GM12873 (cell line): ENCODE data around the gene LCT.

Experiments
- CTCF ChIP-seq: IDR thresholded peaks from 2 replicates; pipeline ENCODE4 v1.5.1; 2012; ENCODE audit warnings: low read depth, mild to moderate bottlenecking, moderate library complexity, low read length, control low read depth; ENCODE audit not compliant: insufficient read depth; ENCODE audit errors: missing control alignments

Gene LCT

GRCh38 chr2:135836596-135837270 is at the start of gene LCT:
Gene LCT, minus strand, starts transcription at chr2:135837184. Its CDS starts 15 bp downstream, at chr2:135837169.
- no peak for TF ChIP-seq CTCF

DNA sequence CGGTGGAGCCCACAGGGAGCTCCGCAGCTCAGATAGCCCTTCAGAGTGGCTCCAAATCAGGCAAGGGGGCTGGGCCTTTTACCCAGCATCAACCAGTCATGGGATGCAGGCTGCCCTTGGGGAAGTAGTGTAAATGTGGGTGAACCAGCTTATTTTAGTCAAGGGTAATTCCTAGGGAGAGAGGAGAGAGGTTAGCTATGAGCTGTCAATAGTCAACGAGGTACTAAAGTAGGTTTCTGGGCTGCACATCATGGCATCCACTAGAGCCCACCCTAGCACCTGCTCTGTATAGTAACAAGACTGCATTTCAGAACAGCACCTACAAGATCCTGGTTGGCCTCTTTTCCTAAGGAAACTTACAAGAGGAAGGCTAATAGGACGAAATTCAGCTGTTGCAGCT is 48.7 kb upstream of the LCT start:
- TF ChIP-seq CTCF, result no peak

DNA sequence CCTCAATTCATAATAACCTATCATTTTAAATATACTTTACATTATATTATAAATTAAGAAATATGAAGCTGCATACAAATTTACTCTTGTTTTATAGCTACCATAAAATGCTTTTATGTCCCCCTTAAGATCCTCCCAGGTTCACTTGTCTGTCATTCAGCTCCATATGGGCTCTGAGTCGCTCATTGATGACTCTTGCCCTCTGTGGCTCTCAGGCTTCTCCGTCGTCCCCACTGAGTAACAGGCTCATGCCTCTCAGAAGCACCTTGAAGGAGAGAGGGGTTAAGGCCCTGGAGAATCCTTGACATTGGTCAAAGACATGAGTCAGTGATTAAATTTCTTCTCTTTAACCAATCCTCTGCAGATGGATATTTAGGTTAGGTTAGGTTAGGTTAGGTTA is 45.4 kb upstream of the LCT start:
- no peak for TF ChIP-seq CTCF

- peak; percentile 4 for TF ChIP-seq CTCF
Measured at GRCh38 chr2:135876066-135876711, 39.2 kb upstream of the LCT start, which contains the start of gene MCM6. Gene MCM6, minus strand, starts transcription at chr2:135876443. Its CDS starts 78 bp downstream, at chr2:135876365.

DNA sequence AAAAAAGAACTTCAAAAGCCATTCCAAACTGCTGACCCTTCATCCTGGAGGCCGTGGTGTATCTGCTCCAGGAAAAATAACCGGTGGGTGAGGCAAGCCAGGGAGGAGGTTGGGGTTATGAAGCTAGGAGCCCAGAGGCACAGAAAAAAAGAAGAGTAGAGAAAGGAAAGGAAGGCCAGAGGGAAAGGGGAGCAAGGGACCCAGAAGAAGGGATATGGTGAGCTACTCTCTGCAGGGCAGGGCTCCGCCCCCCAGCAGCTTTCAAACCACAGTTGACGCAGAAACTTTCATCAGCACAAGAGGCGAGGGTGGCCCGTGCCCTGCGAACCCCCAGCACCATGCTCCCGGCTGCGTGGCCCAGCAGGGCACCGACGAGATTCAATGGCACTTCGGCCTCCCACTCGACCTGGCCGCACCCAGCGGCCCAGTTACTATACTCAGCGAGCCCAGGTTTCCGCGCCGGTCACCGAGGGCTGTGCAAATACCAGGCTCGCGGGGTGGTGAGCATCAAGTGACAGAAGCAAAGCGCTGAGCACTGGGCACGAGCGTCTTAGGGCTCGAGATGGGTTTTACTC is 38.6 kb upstream of the LCT start:
- TF ChIP-seq CTCF, result no peak

DNA sequence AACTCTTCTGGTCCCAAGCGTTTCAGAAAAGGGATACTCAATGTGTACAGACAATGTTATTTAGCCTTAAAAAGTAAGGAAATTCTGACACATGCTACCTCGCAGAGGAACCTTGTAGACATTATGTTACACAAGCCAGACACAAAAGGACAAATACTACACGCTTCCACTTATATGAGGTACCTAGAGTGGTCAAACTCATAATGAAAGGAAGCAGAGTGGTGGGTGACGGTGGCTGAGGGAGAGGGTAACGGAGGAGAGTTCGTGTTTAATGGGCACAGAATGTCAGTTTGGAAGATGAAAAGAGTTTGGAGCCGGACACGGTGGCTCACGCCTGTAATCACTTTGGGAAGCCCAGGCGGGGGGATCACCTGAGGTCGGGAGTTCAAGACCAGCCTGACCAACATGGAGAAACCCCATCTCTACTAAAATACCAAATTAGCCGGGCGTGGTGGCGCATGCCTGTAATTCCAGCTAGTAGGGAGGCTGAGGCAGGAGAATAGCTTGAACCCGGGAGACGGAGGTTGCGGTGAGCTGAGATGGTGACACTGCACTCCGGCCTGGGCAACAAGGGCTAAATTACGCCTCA is 37.9 kb upstream of the LCT start:
- no peak for TF ChIP-seq CTCF

DNA sequence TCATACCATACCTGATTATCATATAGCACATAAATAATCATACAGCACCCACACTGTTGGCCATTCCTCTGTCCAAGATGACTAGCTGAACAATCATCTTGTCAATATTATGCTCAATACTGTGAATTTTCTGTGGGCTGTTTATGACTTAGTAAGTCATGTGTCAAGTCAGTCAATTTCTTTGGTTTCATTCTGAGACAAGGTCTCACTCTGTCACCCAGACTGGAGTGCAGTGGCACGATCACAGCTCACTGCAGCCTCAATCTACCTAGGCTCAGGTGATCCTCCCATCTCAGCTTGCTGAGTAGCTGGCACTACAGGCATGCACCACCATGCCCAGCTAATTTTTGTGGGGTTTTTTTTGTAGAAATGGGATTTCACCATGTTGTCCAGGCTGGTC is 33.6 kb upstream of the LCT start:
- no peak for TF ChIP-seq CTCF
